SIG-M5 (cell line): ENCODE results near the gene SBNO2.
A peak's percentile ranks its signal among the peaks of the same experiment; 100 is the strongest.
"Not testable (repeated sequence)": the region's sequence is repeated elsewhere in the genome, so short reads cannot be mapped to it uniquely, and the experiment has no call there.

Experiments used
- DNase-seq: peaks from one replicate; lab custom pipeline; 2025; lab: John Stamatoyannopoulos, UW

SBNO2 gene

DNA sequence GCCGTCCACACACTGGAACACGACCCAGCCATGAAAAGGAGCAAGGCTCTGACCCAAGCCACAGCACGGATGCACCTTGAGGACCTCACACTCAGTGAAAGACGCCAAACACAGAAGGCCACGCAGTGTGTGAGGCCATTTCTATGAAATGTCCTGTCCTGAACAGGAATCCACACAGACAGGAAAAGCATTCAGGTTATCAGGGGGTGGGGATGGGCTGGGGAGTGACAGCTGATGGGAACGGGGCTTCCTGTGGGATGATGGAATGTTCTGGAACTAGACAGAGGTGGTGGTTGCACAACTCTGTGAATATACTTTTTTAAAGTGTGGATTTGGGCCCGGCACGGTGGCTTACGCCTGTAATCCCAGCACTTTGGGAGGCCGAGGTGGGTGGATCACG lies 39.6 kb downstream of the SBNO2 start:
- no peak for DNase-seq

DNA sequence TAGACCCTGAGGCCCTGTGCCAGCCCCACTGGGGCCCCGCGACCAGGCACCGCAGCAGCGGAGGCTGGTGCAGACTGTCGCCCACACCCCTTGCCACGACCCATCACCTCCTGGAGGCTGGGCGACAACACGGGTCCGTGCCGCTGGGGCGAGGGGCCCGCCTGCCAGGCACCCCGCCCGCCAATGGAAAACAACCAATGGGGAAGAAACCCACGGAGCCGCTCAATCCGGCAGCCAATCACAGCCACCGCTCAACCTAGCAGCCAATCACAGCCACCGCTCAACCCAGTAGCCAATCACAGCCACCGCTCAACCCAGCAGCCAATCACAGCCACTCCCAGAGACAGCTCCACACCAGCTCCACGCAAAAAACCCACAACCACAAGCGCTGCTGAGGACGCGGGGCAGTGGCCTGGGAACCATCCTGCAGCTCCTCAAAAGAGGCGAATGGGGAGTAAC lies 40.6 kb downstream of the SBNO2 start:
- no peak for DNase-seq

DNA sequence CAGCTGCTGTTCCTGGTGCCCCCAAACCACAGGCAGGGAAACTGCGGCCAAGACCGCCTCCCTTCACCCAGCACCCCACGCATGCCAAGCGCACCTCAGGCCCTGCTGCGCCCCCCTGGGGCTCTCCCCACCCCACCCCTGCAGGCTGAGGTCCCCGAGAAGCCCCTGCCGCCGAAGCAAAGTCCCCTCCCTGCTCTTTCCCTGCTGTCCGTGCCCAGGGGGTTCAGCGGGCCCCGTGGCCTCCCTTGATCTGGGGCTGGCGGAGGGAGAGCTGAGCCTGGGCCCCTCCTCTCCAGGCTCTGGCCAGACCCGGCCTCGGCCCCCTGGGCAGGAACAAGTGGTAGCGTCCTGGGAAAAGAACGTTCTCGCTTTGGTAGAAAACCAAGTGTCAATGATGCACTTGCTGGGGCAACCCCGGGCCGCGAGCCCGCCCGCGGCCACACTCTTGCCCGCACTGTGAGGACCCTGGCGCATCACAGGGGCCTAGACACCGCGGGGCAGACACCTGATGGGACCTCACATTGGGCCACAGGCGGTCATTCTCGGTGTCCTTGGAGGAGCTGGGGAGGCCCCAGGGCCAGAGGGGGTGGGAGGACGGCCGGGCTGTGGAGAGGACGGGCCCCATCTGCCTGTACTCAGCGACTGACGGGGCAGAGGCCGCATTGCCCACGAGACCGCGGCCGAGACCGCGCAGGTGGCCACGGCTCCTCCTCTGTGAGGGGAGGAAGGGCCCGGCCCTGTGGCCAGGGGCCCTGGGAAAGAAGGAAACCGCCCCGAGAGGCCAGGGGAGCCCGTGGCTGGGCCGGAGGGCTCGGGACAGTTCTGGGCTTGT lies 41.3 kb downstream of the SBNO2 start:
- DNase-seq = no peak

DNA sequence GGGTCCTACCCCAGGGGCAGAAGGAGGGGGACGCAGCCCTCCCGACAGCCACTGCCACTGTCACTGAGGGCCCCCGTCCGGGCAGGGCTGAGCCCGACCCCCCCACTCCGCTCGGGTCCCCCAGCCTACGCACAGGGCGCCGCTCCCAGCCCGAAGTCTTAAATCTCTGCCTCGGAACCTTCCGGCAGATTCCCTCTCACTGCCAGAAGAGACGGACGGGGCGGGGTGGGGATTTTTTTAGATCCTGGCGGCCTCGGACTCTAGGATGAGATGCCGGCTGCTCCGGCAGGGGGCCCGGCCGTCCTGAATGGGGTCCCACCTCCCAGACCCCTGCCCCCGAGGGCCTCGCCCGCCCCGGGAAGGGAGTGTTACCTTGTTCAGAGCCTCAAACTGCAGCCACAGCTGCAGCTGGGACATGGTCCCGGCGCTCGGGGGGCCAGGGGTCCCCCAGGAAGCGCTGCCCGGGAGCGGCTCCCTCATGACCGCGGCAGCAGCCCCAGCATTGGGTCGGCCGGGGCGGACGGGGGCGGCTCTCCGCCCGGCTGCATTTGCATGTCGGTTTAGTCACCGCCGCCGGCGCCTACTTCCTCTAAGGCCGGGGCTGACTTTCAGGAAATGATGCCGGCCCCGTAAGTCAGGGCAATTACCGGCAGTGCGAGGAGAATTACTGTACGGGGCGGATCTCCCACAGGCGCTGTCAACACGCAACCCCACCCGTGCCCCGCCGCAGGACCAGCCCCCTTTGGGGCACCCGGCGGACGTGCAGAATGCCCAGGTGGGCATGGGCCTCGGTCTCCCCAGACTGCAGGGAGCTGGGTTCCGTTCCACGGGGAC lies 42.1 kb downstream of the SBNO2 start:
- peak; percentile 43 for DNase-seq

DNA sequence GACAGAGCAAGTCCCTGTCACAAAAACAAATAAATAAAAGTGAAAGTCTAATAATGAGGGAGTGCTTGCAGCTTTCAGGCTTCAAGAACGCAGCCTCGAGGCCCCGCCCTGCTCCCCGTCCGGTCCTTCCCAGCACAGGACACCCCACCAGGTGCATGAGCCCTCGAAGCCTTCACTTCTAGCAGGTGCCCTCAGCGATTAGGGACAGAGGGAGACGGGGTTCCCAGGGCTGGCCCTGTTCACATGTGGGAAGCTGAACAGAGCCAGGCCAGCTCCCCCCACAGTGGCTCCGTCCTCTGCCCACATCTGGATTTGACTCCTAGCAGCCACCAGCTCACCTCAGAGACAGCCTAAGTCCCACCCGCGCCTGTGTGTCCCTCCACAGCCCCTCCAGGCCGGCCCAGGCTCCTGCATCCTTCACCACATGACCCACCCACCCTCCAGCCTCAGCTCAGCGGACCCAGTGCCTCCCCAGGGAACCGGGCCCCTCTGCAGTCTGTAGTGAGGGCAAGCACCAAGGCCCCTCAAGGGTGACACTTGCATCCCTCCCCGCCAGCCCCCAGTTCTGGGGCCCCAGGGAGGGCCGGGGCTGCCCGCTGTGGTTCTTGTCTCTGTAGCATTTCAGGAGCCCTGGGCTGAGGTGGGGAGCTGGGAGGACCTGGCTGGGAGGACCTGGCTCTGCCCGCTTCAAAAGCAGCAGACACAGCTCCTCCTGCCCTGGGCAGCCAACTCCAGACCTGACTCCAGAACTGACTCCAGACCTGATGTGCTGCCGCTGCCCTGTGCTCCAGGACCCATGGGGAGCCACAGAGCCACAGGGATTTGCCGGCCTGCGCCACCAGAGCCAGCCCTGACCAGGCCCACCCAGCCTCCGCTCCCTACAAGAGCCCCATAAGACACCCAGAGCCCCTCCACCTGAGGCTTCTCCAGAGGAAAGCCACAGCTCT lies 43.0 kb downstream of the SBNO2 start:
- no peak for DNase-seq

DNA sequence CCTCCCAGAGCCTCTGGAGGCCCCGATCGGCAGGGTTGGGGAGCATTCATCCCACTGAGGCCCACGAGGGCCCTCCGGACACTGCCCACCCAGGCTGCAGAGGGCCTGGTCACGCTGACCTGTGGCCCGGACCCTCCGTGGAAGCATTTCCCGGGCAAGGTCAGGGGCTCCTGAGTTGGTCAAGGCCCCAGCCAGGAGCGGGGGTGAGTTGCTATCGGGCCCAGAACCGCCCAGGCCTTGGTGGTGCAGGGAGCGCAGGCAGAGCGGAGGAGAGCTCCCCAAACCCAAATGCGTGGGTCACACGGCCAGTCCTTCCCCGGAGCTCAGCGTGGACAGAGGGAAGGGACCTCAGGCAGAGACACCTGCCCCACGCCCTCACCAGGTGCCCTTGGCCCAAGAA lies 44.5 kb downstream of the SBNO2 start:
- DNase-seq = no peak

DNA sequence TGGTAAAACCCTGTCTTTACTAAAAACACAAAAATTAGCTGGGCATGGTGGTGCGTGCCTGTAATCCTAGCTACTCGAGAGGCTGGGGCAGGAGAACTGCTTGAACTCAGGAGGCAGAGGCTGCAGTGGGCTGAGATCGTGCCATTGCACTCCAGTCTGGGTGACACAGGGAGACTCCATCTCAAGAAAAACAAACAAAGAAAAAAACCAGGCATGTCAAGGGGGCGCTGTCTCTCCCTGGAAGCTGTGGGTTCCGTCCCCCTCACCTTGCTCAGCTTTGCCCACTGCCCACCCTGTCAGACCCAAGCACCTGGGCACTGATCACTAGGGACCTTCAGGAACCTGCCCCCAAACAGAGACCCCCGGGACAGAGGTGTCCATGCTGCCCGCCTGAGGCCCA lies 45.0 kb downstream of the SBNO2 start:
- DNase-seq = not testable (repeated sequence)

DNA sequence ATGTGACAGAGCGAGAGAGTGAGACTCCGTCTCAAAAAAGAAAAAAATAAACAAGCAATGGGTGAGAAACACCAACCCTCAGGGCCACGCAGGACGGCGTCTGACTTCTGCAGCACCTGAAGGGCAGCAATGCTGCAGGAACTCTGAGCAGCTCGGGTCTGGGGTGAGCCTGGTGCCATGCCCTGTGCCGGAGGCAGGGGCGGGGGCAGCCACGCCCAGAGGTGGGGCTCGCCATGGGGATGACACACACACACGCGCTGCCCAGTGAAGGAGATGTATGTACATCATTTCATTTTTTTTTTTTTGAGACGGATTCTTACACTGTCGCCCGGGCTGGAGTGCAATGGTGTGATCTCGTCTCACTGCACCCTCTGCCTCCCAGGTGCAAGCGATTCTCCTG lies 46.0 kb downstream of the SBNO2 start:
- DNase-seq = no peak

DNA sequence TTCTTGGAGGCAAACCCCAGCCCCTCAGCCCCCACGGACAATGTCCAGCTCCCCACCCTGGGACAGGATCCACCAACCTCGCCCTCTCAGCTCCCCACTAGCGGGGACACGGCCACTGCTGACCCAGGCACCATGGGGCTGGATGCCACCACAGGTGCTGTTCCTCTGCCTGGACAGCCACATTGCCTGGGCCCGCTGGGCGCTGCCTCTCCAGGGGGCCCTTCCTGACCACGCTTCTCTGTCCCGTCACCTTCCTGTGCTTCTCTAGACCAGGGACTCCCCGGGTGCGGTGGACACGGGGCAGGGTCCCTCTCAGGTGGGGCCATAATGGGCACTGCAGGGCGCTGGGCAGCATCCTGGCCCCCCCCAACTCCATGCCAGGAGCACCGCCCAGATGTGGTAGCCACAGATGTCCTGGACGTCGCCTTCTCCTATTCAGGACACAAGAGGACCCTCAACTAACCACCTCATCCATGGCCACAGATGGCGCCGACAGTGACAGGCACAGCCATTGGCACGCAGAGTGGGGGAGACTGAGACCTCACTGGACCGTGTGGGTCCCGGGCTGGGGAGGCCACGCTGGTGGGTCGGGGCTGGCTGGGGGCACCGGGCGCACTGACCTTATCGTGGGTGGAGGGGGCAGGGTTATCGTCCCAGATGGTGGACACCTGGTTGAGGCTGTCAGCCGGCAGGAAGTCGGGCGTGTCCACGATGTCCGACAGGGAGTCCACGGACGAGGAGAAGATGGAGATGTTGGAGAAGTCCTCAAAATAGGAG lies 46.9 kb downstream of the SBNO2 start:
- DNase-seq = no peak

DNA sequence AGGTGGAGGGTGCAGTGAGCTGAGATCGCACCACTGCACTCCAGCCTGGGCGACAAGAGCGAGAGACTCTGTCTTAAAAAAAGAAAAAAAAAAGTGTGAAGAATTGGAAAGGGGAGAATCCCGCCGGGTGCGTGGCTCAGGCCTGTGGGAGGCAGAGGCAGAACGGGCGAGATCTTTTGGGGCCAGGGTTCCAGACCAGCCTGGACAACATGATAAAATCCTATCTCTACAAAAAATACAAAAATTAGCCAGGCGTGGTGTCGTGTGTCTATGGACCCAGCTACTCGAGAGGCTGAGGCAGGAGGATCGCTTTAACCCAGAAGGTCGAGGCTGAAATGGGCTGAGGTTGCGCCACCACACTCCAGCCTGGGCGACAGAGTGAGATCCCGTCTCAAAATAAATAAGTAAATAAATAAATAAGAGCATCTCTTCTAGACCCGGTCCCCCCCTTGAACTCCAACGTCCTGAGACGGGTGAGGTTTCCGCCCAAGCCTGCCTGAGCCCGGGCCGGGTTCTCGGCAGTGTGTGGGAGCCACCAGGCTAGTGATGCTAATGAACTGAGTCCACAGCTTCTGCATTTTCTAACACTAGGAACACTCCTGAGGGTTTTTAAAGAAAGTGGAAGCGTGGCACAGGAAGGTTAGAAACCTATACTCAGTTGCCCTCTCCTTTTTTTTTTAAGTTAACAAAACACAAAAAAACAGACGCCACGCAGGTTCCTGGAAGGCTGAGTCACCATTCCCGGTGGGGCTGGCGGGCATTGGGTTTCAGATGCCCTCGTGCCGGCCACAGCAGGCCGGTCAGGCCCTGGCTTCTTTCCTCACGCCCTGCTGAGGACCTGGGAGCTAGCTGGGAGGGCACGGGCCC lies 48.2 kb downstream of the SBNO2 start:
- no peak for DNase-seq

DNA sequence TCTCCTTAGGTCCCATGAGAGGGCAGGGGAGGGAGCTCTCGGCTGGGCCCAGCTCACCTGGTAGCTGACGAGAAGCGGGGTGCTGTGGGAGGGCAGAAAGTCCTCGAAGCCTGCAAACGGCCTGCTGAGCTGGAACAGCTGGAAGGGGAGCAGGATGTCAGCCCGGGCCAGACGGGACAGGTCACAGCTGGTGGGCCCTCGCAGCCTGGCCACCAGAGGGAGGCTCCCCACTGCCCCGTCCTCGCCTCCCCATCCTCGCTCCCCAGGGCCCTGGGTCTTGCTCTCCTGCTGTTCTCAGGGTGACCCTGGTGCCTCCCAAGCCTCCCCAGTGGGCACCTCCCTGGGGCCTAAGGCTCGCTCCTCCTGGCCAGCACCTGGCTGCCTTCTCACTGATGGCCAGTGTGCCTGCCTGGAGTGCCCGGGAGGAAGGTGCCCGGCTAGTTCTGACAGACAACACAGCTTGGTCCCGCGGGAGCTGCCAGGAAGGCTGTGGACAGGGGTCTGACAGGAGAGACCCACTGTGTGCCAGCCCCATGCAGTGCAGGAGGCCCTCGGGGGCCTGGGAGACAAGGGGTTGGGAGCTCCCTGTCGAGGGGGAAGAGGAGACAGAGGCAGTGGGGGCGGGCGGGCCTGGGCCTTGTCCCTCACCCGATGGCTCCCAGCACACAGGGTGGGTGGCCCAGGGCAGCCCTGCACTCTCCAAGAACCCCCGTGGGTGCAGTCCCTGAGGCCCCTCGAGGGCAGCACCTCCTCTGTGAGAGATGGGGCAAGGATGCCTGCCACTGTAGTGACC lies 50.0 kb downstream of the SBNO2 start:
- no peak for DNase-seq

DNA sequence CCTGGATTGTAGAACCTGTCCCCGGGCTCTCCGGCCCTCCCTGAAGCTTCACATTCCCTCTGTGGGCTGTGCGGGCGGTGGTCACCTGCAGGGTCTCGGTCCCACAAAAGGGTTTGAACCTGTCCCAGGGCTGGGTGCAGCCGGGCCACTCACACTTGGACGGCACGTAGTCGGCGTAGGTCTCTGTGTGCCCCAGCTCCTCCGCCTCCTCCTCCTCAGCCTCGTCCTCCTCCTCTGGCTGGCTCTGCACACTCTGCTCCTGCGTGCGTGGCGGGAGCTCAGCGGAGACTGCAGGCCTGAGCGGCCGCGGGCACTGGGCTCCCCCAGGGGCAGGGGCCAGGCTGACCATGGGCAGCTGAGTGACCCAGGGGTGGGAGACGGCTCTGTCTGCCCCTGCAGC lies 50.7 kb downstream of the SBNO2 start:
- no peak for DNase-seq

DNA sequence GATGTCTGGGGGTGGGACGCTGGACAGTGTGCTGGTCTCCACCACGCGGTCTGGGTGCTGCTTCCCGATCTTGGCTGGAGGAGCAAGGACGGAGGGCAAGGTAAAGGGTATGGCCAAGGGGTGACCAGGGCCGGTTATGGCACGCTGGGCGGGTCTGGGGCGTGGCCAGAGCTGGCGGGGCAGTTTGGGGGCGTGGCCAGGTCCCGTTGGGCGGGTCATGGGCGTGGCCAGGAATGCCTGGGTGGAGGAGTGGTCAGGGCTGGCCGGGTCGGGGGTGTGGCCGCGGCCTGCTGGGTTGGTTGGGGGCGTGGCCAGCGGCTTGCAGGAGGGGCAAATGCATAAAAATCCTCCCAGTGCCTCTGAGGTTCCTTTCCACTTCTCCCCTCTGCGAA lies 51.1 kb downstream of the SBNO2 start:
- DNase-seq = no peak

DNA sequence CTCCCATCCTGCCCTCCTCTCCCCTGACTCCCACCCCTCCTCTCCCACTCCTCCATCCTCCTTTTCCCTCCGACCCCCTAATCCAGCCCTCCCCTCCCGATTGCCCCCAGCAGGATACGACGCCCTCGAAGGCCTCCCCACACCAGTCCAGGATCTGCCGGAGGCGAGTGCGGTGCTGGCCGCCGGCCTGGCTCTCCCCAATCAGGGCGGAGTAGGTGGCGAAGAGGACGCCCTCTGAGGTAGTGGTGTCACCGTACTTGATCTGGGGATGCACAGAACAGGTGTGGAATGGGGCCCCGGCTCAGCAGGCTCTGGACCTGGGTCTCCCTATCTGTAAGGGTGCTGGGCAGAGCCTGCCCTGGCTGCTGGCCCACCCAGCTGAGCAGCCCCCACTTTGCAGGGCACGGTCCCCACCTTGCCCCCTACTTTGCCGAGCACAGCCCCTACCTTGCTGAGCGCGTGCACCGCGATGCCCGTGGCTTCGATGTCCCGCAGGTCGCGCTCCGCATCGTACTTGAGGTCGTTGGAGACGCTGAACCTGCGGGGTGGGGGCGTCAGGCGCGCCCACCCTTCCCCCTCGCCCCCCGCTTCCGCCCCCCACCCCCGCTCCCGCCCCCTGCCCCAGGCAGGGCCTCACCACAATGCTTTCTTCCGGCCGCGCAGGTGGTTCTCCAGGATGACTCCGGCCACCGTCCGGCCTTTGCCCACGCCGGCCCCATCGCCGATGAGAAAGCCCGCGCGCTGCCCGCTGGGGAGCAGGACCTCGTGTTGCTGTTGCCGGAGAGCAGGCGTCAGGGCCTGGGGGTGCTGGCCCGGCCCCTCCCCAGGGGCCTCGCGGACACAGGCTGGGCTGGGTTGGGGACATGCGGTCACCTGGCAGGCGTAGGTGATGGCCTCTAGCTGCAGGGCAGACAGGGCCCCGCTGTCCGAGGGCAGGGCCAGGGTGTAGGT lies 51.8 kb downstream of the SBNO2 start:
- DNase-seq = no peak

DNA sequence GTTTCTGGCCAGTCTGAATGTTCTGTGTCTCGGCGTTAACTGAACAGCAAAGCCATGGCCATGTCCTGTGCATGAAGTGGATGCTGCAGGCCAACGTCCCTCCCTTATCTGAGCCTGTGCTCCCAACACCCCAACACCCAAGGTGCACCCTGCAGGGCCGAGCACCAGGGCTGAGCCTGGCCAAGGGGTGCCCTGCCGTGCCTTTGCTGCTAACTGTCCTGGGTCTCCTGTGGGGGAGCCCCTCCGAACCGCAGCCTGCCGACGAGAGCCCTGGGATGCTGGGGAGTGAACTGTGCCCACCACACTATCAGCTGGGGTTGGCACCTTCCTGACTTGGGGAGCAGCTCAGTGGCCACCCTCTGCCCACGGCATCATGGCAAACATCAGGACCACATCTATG lies 52.7 kb downstream of the SBNO2 start:
- no peak for DNase-seq

DNA sequence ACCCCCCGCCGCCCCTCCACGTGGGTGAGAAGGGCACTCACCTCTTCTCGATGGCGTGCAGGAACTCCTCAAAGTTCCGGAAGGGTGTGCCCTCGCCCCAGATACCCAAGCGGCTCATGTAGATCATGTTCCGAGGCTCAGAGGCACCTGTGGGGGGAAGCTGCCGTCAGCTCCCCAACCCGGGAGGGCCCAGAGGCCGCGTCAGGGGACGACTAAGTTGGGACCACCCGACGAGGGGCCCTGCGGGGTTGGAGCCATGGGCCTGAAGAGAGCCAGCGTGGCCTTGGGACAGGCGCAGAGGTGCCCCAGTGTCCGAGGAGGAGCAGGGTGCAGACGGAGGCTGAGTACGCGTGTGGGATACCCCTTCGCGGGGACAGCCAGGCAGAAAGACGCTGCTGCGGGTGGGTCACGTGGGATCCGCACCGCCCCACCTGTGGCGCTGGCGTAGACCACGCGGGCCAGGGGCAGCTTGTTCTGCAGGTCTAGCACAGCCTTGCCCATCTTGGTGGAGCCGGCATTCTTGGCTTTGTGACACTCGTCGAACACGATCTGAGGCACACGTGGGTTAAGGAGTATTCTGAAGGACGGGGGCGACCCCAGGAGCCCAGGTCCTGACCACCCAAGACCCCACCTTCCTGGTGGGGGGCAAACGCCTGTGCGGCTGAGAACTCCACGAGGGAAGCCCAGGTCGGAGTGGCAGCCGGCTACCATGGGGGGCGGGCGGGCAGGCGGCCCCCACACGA lies 54.4 kb downstream of the SBNO2 start:
- DNase-seq = no peak

DNA sequence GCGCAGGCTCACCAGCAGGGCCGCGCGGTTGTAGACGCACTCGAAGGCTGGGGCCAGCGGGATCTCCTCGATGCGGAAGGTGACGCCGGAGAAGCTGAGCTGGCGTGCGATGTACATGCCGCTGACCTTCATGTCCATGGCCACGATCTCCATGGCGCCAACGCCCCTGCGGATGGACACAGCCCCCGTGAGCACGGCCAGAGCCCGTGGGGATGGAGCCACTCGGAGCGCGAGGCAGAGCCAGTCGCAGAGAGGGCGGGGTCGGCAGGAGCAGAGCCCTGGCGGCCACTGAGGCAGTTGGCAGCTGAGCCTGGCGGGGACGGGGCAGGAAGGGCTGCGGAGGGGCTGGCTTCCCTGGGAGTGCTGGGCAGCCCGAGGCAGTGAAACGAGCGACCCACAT lies 55.1 kb downstream of the SBNO2 start:
- no peak for DNase-seq

DNA sequence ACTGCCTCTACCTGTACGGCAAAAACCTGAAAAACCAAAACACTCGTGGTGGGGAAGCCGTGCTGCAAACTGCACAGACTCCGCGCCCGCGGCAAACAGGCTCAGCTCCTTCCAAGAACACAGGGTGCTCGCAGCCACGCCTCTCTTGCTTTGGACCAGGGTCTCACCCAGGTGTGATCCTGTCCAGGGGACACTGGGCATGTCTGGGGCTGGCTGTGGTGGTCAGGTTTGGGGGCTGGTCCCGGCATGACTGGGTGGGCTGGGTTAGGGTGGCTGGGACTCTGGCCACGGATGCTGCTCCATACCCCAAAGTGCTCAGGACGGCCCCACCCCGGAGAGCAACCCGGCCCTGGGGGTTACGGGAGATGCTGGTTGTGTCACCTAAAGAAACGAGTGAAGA lies 56.4 kb downstream of the SBNO2 start:
- DNase-seq = no peak
